H9 (cell line): ENCODE data around the gene NPAS3. TPM values are rescaled to one million over a fixed set of nuclear protein-coding genes. Genes with fewer than 3 reads are reported as not detected.

ENCODE experiments used
- DNase-seq: peaks from one replicate; pipeline ENCODE4 v3.0.0-alpha.2; 2017
- H2AFZ ChIP-seq: one replicate; pipeline ENCODE4 v1.6.1; 2013; ENCODE audit warnings: mild to moderate bottlenecking, low read length, control low read depth, moderate library complexity
- H2AK5ac ChIP-seq: 2 replicates; pipeline ENCODE4 v1.6.1; 2013; ENCODE audit warnings: low read length, control low read depth, mixed read lengths; ENCODE audit not compliant: insufficient read length
- H2BK120ac ChIP-seq: one replicate; pipeline ENCODE4 v1.6.1; 2013; ENCODE audit warnings: low read depth, mild to moderate bottlenecking, low read length, control low read depth, inconsistent platforms; ENCODE audit not compliant: poor library complexity, severe bottlenecking
- H2BK12ac ChIP-seq: 2 replicates; pipeline ENCODE4 v1.6.1; 2013; ENCODE audit warnings: low read length, control low read depth, mixed read lengths, low read depth; ENCODE audit not compliant: insufficient read length
- H2BK15ac ChIP-seq: 2 replicates; pipeline ENCODE4 v1.6.1; 2013; ENCODE audit warnings: low read depth, low read length, control low read depth
- H2BK20ac ChIP-seq: one replicate; pipeline ENCODE4 v1.6.1; 2013; ENCODE audit warnings: low read depth, mild to moderate bottlenecking, low read length, control low read depth, inconsistent platforms; ENCODE audit not compliant: poor library complexity, severe bottlenecking
- H2BK5ac ChIP-seq: 2 replicates; pipeline ENCODE4 v1.6.1; 2013; ENCODE audit warnings: low read length, control low read depth, mixed read lengths; ENCODE audit not compliant: insufficient read length
- H3K14ac ChIP-seq: 2 replicates; pipeline ENCODE4 v1.6.1; 2013; ENCODE audit warnings: low read length, control low read depth; ENCODE audit not compliant: insufficient read depth
- H3K18ac ChIP-seq: 2 replicates; pipeline ENCODE4 v1.6.1; 2013; ENCODE audit warnings: low read depth, mild to moderate bottlenecking, mixed read lengths, low read length, control low read depth; ENCODE audit not compliant: insufficient read length
- H3K23ac ChIP-seq: 2 replicates; pipeline ENCODE4 v1.6.1; 2013; ENCODE audit warnings: low read length, control low read depth, mixed read lengths, low read depth; ENCODE audit not compliant: insufficient read length
- H3K23me2 ChIP-seq: 2 replicates; pipeline ENCODE4 v1.6.1; 2013; ENCODE audit warnings: low read depth, mild to moderate bottlenecking, mixed read lengths, low read length, control low read depth; ENCODE audit not compliant: insufficient read length, poor library complexity, severe bottlenecking
- H3K27ac ChIP-seq: 2 replicates; pipeline ENCODE4 v1.5.1; 2013; ENCODE audit warnings: low read length, control low read depth, mixed read lengths, low read depth; ENCODE audit not compliant: insufficient read length
- H3K27me3 ChIP-seq: 2 replicates; pipeline ENCODE4 v1.6.1; 2013; ENCODE audit warnings: low read length, control low read depth, inconsistent platforms; ENCODE audit not compliant: insufficient read depth
- H3K4ac ChIP-seq: 2 replicates; pipeline ENCODE4 v1.6.1; 2013; ENCODE audit warnings: low read depth, mild to moderate bottlenecking, control low read depth, inconsistent platforms, low read length, moderate library complexity
- H3K4me1 ChIP-seq: 2 replicates; pipeline ENCODE4 v1.6.1; 2013; ENCODE audit warnings: low read length, control low read depth, inconsistent platforms; ENCODE audit not compliant: insufficient read depth
- H3K4me2 ChIP-seq: 2 replicates; pipeline ENCODE4 v1.6.1; 2013; ENCODE audit warnings: low read length, control low read depth, mixed read lengths; ENCODE audit not compliant: insufficient read length, insufficient read depth
- H3K56ac ChIP-seq: 2 replicates; pipeline ENCODE4 v1.6.1; 2013; ENCODE audit warnings: low read depth, mild to moderate bottlenecking, mixed read lengths, low read length, control low read depth; ENCODE audit not compliant: insufficient read length
- H3K79me1 ChIP-seq: 2 replicates; pipeline ENCODE4 v1.6.1; 2013; ENCODE audit warnings: low read depth, mild to moderate bottlenecking, moderate library complexity, low read length, control low read depth, inconsistent platforms; ENCODE audit not compliant: insufficient read depth, poor library complexity, severe bottlenecking
- H3K79me2 ChIP-seq: 2 replicates; pipeline ENCODE4 v1.6.1; 2013; ENCODE audit warnings: low read length, control low read depth, inconsistent platforms; ENCODE audit not compliant: insufficient read depth
- H3K9ac ChIP-seq: 2 replicates; pipeline ENCODE4 v1.6.1; 2013; ENCODE audit warnings: low read length, control low read depth, mixed read lengths; ENCODE audit not compliant: insufficient read length; ENCODE audit errors: extremely low read depth
- H3K9me3 ChIP-seq: one replicate; pipeline ENCODE4 v1.6.1; 2013; ENCODE audit warnings: low read depth, low read length, inconsistent platforms; ENCODE audit not compliant: control insufficient read depth
- H3T11ph ChIP-seq: one replicate; pipeline ENCODE4 v1.6.1; 2013; ENCODE audit warnings: mild to moderate bottlenecking, low read length, control low read depth, inconsistent platforms
- H4K20me1 ChIP-seq: one replicate; pipeline ENCODE4 v1.6.1; 2013; ENCODE audit not compliant: control insufficient read depth, insufficient read length, insufficient read depth
- H4K5ac ChIP-seq: 2 replicates; pipeline ENCODE4 v1.6.1; 2013; ENCODE audit warnings: low read depth, mild to moderate bottlenecking, mixed read lengths, low read length, control low read depth; ENCODE audit not compliant: insufficient read length
- H4K8ac ChIP-seq: replicated peaks from 2 replicates; pipeline ENCODE4 v1.6.1; 2013; ENCODE audit warnings: low read length, control low read depth, mixed read lengths, low read depth; ENCODE audit not compliant: insufficient read length
- H4K91ac ChIP-seq: 2 replicates; pipeline ENCODE4 v1.6.1; 2013; ENCODE audit warnings: low read depth, mild to moderate bottlenecking, moderate library complexity, mixed read lengths, low read length, control low read depth; ENCODE audit not compliant: insufficient read length
- H3K27ac Mint-ChIP-seq, 3 experiments: 2 replicates in 2 of 3; 3 replicates in 1 of 3; pipeline ENCODE4 v1.8.0; 2020 to 2021; ENCODE audit warnings: mixed read lengths in 3 of 3, mild to moderate bottlenecking in 1 of 3, moderate library complexity in 1 of 3
- H3K27me3 Mint-ChIP-seq: 2 replicates; pipeline ENCODE4 v1.8.0; 2021; ENCODE audit warnings: low read depth, mild to moderate bottlenecking, moderate library complexity, mixed read lengths
- H3K36me3 Mint-ChIP-seq, 3 experiments: 2 replicates in 2 of 3; 3 replicates in 1 of 3; pipeline ENCODE4 v1.8.0; 2020 to 2021; ENCODE audit warnings: low read depth in 3 of 3, mixed read lengths in 3 of 3; ENCODE audit not compliant: insufficient read depth in 1 of 3
- H3K4me1 Mint-ChIP-seq, 2 experiments: 2 replicates each; pipeline ENCODE4 v1.8.0; 2020; ENCODE audit warnings: mixed read lengths in 2 of 2
- H3K4me3 Mint-ChIP-seq, 2 experiments: 2 replicates in 1 of 2; 3 replicates in 1 of 2; pipeline ENCODE4 v1.8.0; 2020 to 2021; ENCODE audit warnings: mild to moderate bottlenecking in 2 of 2, mixed read lengths in 2 of 2, moderate library complexity in 1 of 2
- H3K9me3 Mint-ChIP-seq, 2 experiments: 2 replicates in 1 of 2; 3 replicates in 1 of 2; pipeline ENCODE4 v1.8.0; 2020; ENCODE audit warnings: mild to moderate bottlenecking in 2 of 2, mixed read lengths in 2 of 2, moderate library complexity in 1 of 2
- CTCF ChIP-seq: fragments of 200-600 bp; sonication (generic); conservative IDR thresholded peaks from 3 replicates; pipeline ENCODE4 v1.8.0; 2021; ENCODE audit warnings: antibody characterized with exemption, mild to moderate bottlenecking
- WGBS: extraction: QIAGEN DNeasy Blood & Tissue Kit; methylation state at CpG from one replicate; pipeline ENCODE4 v1.1.7; 2013; ENCODE audit warnings: missing lambda C conversion rate, low lambda C conversion rate, mixed read lengths; ENCODE audit not compliant: insufficient read length; ENCODE audit errors: extremely low coverage; 5-methylcytosine and 5-hydroxymethylcytosine counted together
- total RNA-seq: library from RNA; stranded (reverse); gene quantifications from 2 replicates; pipeline ENCODE4 v1.2.1, GENCODE V29; 2021

The NPAS3 gene
- total RNA-seq, 1 experiment from 2014 or later, result 0.17 TPM

- Histone ChIP-seq H2BK15ac (no peak overlapping the region), H3K18ac (no peak overlapping the region), H4K20me1 (no peaks in the 10 kb centered on the region), H3K4me1 (peaks cover 6% of the 10 kb centered on the region; the same call in 1 of the 2 replicates), H2BK20ac (no peak overlapping the region), H3K27me3 (no peaks in the 10 kb centered on the region), H2AK5ac (no peak overlapping the region), H3K79me2 (no peaks in the 10 kb centered on the region), H3K23me2 (no peaks in the 10 kb centered on the region), H3T11ph (no peak overlapping the region), H3K27ac (no peak overlapping the region), H3K4me2 (no peak overlapping the region), H2BK120ac (no peak overlapping the region), H3K4ac (no peak overlapping the region; the same call in 1 of the 2 replicates), H2AFZ (no peak overlapping the region), H4K8ac (no peak overlapping the region), H2BK12ac (no peak overlapping the region), H3K79me1 (no peaks in the 10 kb centered on the region), H3K14ac (no peak overlapping the region), H3K9ac (no peak overlapping the region), H3K56ac (no peak overlapping the region), H2BK5ac (no peak overlapping the region), H4K91ac (no peak overlapping the region), H3K23ac (no peak overlapping the region), H3K9me3 (no peaks in the 10 kb centered on the region), H4K5ac (no peak overlapping the region)
- H3K4me3 Mint-ChIP-seq, result peak overlapping the region in 1 of 2 experiments; percentile 48; a peak in 1 of 5 replicates
- TF ChIP-seq CTCF, result no peak
- H3K27me3 Mint-ChIP-seq, result no peaks in the 10 kb centered on the region
- no peaks in the 10 kb centered on the region; a peak in 1 of 7 replicates for H3K36me3 Mint-ChIP-seq
- peaks cover 34 to 39% of the 10 kb centered on the region in 2 experiments for H3K4me1 Mint-ChIP-seq
- peak overlapping the region; percentile 88 to 98 (median 94) for H3K27ac Mint-ChIP-seq
- no peaks in the 10 kb centered on the region for H3K9me3 Mint-ChIP-seq
- DNase-seq, result no peak
- WGBS, result no CpG with 5 or more reads among the region's 4 CpGs
Measured at GRCh38 chr14:33642691-33643244, 704.1 kb downstream of the NPAS3 start.
